Measurements from ENCODE around the gene ACVR2B. TPM values are rescaled to one million over a fixed set of nuclear protein-coding genes. Genes with fewer than 3 reads are reported as not detected.

The ACVR2B gene
- total and polyA plus RNA-seq, 2 experiments from 2014 or later, result 9.0 to 15.4 TPM

DNA sequence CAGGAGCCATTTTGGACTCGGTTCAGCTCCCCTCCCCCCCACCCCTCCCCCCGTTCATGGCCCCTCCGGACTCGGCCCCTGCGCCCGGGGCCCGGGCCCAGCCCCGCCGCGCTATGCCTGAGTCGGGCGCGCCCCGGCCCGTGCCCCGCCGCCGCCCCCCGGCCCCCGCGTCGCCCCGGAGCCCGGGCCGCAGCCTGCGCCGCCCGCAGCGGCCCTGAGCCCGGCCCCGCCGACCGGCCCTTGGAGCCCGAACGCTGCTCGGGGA, 155 bp downstream of the ACVR2B start:
- H3K36me3 ChIP-seq (replicated peaks; ENCODE audit: insufficient read depth, low read depth), result no peaks in the 10 kb centered on the region
- H3K4me2 ChIP-seq, result peak overlapping the region; percentile 99
- H4K20me1 ChIP-seq (ENCODE audit: insufficient read depth, poor library complexity, severe bottlenecking), result peaks cover 24% of the 10 kb centered on the region
- H3K4me3 ChIP-seq, result peak overlapping the region; percentile 20
- peak overlapping the region; percentile 86 for H2AFZ ChIP-seq
- TF ChIP-seq EZH2 (IDR thresholded peaks at IDR 0.05; ENCODE audit: borderline replicate concordance), result no peak
- TF ChIP-seq, protein P1, sequence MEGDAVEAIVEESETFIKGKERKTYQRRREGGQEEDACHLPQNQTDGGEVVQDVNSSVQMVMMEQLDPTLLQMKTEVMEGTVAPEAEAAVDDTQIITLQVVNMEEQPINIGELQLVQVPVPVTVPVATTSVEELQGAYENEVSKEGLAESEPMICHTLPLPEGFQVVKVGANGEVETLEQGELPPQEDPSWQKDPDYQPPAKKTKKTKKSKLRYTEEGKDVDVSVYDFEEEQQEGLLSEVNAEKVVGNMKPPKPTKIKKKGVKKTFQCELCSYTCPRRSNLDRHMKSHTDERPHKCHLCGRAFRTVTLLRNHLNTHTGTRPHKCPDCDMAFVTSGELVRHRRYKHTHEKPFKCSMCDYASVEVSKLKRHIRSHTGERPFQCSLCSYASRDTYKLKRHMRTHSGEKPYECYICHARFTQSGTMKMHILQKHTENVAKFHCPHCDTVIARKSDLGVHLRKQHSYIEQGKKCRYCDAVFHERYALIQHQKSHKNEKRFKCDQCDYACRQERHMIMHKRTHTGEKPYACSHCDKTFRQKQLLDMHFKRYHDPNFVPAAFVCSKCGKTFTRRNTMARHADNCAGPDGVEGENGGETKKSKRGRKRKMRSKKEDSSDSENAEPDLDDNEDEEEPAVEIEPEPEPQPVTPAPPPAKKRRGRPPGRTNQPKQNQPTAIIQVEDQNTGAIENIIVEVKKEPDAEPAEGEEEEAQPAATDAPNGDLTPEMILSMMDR (IDR thresholded peaks at IDR 0.05; ENCODE audit: poor library complexity), result no peak
- TF ChIP-seq EZH2phosphoT487 (IDR thresholded peaks at IDR 0.05; ENCODE audit: low read depth, severe bottlenecking, unreplicated experiment), result no peak
- no peak for DNase-seq (ENCODE audit: low spot score)
- peaks cover 40% of the 10 kb centered on the region for H3K79me2 ChIP-seq
- no peaks in the 10 kb centered on the region for H3K27me3 ChIP-seq
- peak overlapping the region; percentile 93 for H3K27ac ChIP-seq
- H3K4me1 ChIP-seq (ENCODE audit: insufficient read depth), result peaks cover 25% of the 10 kb centered on the region
- H3K9me2 ChIP-seq (replicated peaks; ENCODE audit: insufficient read depth), result no peaks in the 10 kb centered on the region
- under 1% methylated on average over 23 of the region's 36 CpGs for WGBS (ENCODE audit: low lambda C conversion rate, missing lambda C conversion rate)
- no peaks in the 10 kb centered on the region for H3K9me3 ChIP-seq (ENCODE audit: low read depth)

DNA sequence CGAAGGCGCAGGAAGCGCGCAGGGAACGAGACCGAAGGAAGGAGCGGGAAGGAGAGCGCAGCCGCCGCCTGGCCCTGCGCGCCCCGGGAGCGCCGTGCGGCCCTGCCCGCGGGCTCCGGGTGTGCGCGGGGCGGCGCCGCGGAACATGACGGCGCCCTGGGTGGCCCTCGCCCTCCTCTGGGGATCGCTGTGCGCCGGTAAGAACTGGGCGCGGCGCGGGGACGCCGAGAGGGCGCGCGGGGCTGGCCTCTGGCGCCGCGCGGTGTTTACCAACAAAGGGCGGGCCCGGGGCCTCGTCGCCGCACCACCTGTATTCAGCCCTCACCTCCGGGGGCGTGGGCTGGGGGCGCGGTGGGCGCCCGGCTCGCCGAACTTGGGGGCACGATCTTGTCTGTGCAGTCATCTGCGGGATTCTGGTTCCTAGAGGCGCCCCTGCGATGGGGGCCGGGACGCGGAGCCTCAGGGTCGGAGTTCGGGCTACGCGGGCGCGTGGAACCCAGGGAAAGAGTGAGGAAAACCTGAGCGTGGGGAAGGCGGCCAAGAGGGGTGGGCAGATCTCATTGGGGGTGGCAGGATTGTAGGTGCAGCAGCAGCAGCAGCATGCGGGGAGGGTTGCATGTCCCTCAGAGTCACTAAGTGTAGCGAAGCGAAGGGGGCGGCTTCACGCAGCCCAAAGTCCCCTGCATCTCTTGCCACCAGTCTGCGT, 641 bp downstream of the ACVR2B start:
- Histone ChIP-seq H3K36me3 (replicated peaks; ENCODE audit: insufficient read depth, low read depth) (no peaks in the 10 kb centered on the region), H3K27me3 (no peaks in the 10 kb centered on the region), H3K27ac (peak overlapping the region; percentile 93), H3K4me2 (peak overlapping the region; percentile 99), H3K9me3 (ENCODE audit: low read depth) (no peaks in the 10 kb centered on the region), H4K20me1 (ENCODE audit: insufficient read depth, poor library complexity, severe bottlenecking) (peaks cover 29% of the 10 kb centered on the region), H3K4me3 (peak overlapping the region; percentile 20), H3K4me1 (ENCODE audit: insufficient read depth) (peaks cover 25% of the 10 kb centered on the region), H3K79me2 (peaks cover 45% of the 10 kb centered on the region), H3K9me2 (replicated peaks; ENCODE audit: insufficient read depth) (no peaks in the 10 kb centered on the region), H2AFZ (peak overlapping the region; percentile 86)
- 1% methylated on average over 48 of the region's 78 CpGs for WGBS (ENCODE audit: low lambda C conversion rate, missing lambda C conversion rate)
- no peak for TF ChIP-seq EZH2phosphoT487 (IDR thresholded peaks at IDR 0.05; ENCODE audit: low read depth, severe bottlenecking, unreplicated experiment)
- TF ChIP-seq EZH2 (IDR thresholded peaks at IDR 0.05; ENCODE audit: borderline replicate concordance), result no peak
- TF ChIP-seq, protein P1 (IDR thresholded peaks at IDR 0.05; ENCODE audit: poor library complexity), result no peak
- peak; percentile 79 for DNase-seq (ENCODE audit: low spot score)

DNA sequence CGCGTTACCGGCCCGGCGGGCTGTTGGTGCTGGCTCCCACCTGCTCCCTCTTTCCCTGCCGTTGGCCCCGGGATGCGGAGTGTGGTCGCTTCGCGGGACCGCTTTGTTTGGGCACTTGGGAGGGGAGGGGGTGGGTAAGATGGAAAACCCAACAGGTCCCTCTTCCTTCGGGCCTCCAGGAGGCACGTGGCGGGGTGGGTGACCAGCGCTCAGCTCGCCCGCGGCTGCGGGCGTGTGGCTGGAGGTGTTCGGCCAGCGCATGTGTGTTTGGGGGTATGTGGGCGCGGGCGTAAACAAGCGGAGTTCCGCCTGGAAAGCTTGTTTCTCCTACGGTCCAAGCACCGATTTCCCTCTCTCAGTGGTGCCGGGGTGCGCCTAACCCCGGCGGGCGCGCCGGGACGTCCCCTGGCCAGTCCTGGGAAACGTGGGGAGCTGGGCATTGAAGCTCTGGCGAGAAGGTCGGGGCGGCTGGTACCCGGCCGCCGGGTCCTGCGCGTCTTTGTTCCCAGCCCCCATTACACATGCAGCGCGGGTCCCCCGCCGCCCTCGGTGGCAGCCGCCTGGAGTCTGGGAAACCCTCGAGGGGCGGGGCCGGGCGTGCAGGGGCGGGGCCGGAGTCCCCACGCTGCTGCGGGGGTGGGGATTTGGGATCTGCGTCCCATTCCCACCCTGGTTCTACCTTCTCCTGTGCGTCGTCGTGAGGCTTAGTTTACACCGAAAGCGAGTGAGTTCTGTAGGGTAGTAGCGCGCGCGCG, 1.4 kb downstream of the ACVR2B start:
- H2AFZ ChIP-seq, result peak overlapping the region; percentile 86
- no peaks in the 10 kb centered on the region for H3K27me3 ChIP-seq
- peaks cover 34% of the 10 kb centered on the region for H4K20me1 ChIP-seq (ENCODE audit: insufficient read depth, poor library complexity, severe bottlenecking)
- peak overlapping the region; percentile 20 for H3K4me3 ChIP-seq
- peak overlapping the region; percentile 93 for H3K27ac ChIP-seq
- peak; percentile 88 for DNase-seq (ENCODE audit: low spot score)
- TF ChIP-seq, protein P1 (IDR thresholded peaks at IDR 0.05; ENCODE audit: poor library complexity), result no peak
- TF ChIP-seq EZH2 (IDR thresholded peaks at IDR 0.05; ENCODE audit: borderline replicate concordance), result no peak
- TF ChIP-seq EZH2phosphoT487 (IDR thresholded peaks at IDR 0.05; ENCODE audit: low read depth, severe bottlenecking, unreplicated experiment), result no peak
- H3K9me3 ChIP-seq (ENCODE audit: low read depth), result no peaks in the 10 kb centered on the region
- no peaks in the 10 kb centered on the region for H3K36me3 ChIP-seq (replicated peaks; ENCODE audit: insufficient read depth, low read depth)
- peaks cover 53% of the 10 kb centered on the region for H3K79me2 ChIP-seq
- WGBS (ENCODE audit: low lambda C conversion rate, missing lambda C conversion rate), result under 1% methylated on average over 51 of the region's 72 CpGs
- no peaks in the 10 kb centered on the region for H3K9me2 ChIP-seq (replicated peaks; ENCODE audit: insufficient read depth)
- H3K4me1 ChIP-seq (ENCODE audit: insufficient read depth), result peaks cover 25% of the 10 kb centered on the region
- H3K4me2 ChIP-seq, result peak overlapping the region; percentile 99

All from hepatocyte (in vitro differentiated cells).